Activated naive CD4-positive, alpha-beta T cell treated with anti-CD3 and anti-CD28 coated beads for 36 hours (primary cell): Measurements from ENCODE around the gene WNK2. TPM values are rescaled to one million over a fixed set of nuclear protein-coding genes. Genes with fewer than 3 reads are reported as not detected.

Experiments
- CTCF ChIA-PET: fragments of 350-600 bp; sonication (Branson Sonifier 250); formaldehyde crosslinking; loops from one replicate; lab custom pipeline; 2021; ENCODE audit warnings: antibody characterized with exemption; lab: Charles Lee
- DNase-seq: peaks from one replicate; pipeline ENCODE4 v3.0.0-alpha.2; 2020
- H3K27ac Mint-ChIP-seq: one replicate; pipeline ENCODE4 v1.8.0; 2021; ENCODE audit warnings: mild to moderate bottlenecking, mixed read lengths
- H3K27me3 Mint-ChIP-seq: one replicate; pipeline ENCODE4 v1.8.0; 2021; ENCODE audit warnings: low read depth, mixed read lengths
- H3K36me3 Mint-ChIP-seq: one replicate; pipeline ENCODE4 v1.8.0; 2021; ENCODE audit warnings: low read depth, mixed read lengths
- H3K4me1 Mint-ChIP-seq: one replicate; pipeline ENCODE4 v1.8.0; 2021; ENCODE audit warnings: low read depth, mixed read lengths
- H3K4me3 Mint-ChIP-seq: one replicate; pipeline ENCODE4 v1.8.0; 2021; ENCODE audit warnings: mild to moderate bottlenecking, moderate library complexity, mixed read lengths
- H3K9me3 Mint-ChIP-seq: one replicate; pipeline ENCODE4 v1.8.0; 2021; ENCODE audit warnings: mixed read lengths
- intact Hi-C: fragments of 100-400 bp; cut with micrococcal nuclease; formaldehyde crosslinking; loops from one replicate; pipeline ENCODE4 v1.15.1; 2023
- total RNA-seq, 2 experiments: library from RNA; stranded (reverse); gene quantifications; one replicate each; pipeline ENCODE4 v1.2.3, GENCODE V29; 2021

WNK2 gene
- total RNA-seq, 2 experiments from 2014 or later = 5.2 to 5.8 TPM

- CTCF ChIA-PET = no interaction called here
- intact Hi-C loops = no loop called here
- H3K4me1 Mint-ChIP-seq = no peaks in the 10 kb centered on the region
- no peaks in the 10 kb centered on the region for H3K27me3 Mint-ChIP-seq
- no peaks in the 10 kb centered on the region for H3K9me3 Mint-ChIP-seq
- no peaks in the 10 kb centered on the region for H3K36me3 Mint-ChIP-seq
- H3K4me3 Mint-ChIP-seq = no peak overlapping the region
- DNase-seq = peak; percentile 2
- no peak overlapping the region for H3K27ac Mint-ChIP-seq
Measured at GRCh38 chr9:93259490-93260262, 75.7 kb downstream of the WNK2 start.

GRCh38 chr9:93260263-93261066 lies 76.5 kb downstream of the WNK2 start:
- H3K36me3 Mint-ChIP-seq = no peaks in the 10 kb centered on the region
- no peaks in the 10 kb centered on the region for H3K27me3 Mint-ChIP-seq
- intact Hi-C loops = no loop called here
- H3K9me3 Mint-ChIP-seq = no peaks in the 10 kb centered on the region
- H3K4me1 Mint-ChIP-seq = no peaks in the 10 kb centered on the region
- no peak for DNase-seq
- H3K4me3 Mint-ChIP-seq = no peak overlapping the region
- H3K27ac Mint-ChIP-seq = no peak overlapping the region
- CTCF ChIA-PET = no interaction called here

- intact Hi-C loops = no loop called here
- Mint-ChIP-seq H3K4me1 (no peaks in the 10 kb centered on the region), H3K9me3 (no peaks in the 10 kb centered on the region), H3K4me3 (no peak overlapping the region), H3K36me3 (no peaks in the 10 kb centered on the region), H3K27me3 (no peaks in the 10 kb centered on the region), H3K27ac (no peak overlapping the region)
- no peak for DNase-seq
- CTCF ChIA-PET = no interaction called here
Measured at GRCh38 chr9:93261281-93261680, 77.3 kb downstream of the WNK2 start.

- Mint-ChIP-seq H3K27me3 (no peaks in the 10 kb centered on the region), H3K27ac (no peak overlapping the region), H3K9me3 (no peaks in the 10 kb centered on the region), H3K36me3 (no peaks in the 10 kb centered on the region), H3K4me1 (no peaks in the 10 kb centered on the region), H3K4me3 (no peak overlapping the region)
- intact Hi-C loops = no loop called here
- CTCF ChIA-PET = no interaction called here
- no peak for DNase-seq
Measured at GRCh38 chr9:93261735-93262523, 78.0 kb downstream of the WNK2 start.

GRCh38 chr9:93262537-93263310 lies 78.8 kb downstream of the WNK2 start:
- no peak overlapping the region for H3K4me3 Mint-ChIP-seq
- H3K27ac Mint-ChIP-seq = no peak overlapping the region

GRCh38 chr9:93263334-93264229 lies 79.6 kb downstream of the WNK2 start:
- Mint-ChIP-seq H3K4me1 (peaks cover 5% of the 10 kb centered on the region), H3K9me3 (no peaks in the 10 kb centered on the region), H3K27ac (no peak overlapping the region), H3K36me3 (no peaks in the 10 kb centered on the region), H3K4me3 (no peak overlapping the region), H3K27me3 (no peaks in the 10 kb centered on the region)
- CTCF ChIA-PET = no interaction called here
- intact Hi-C loops = no loop called here
- no peak for DNase-seq

More at GRCh38 chr9:93262537-93263310, 78.8 kb downstream of the WNK2 start:
- H3K27me3 Mint-ChIP-seq = no peaks in the 10 kb centered on the region
- CTCF ChIA-PET = no interaction called here
- no peaks in the 10 kb centered on the region for H3K9me3 Mint-ChIP-seq
- no peak for DNase-seq
- H3K36me3 Mint-ChIP-seq = no peaks in the 10 kb centered on the region
- intact Hi-C loops = no loop called here
- peaks cover 2% of the 10 kb centered on the region for H3K4me1 Mint-ChIP-seq

GRCh38 chr9:93264338-93265125 lies 80.6 kb downstream of the WNK2 start:
- intact Hi-C loops = no loop called here
- CTCF ChIA-PET = no interaction called here
- DNase-seq = no peak
- Mint-ChIP-seq H3K9me3 (no peaks in the 10 kb centered on the region), H3K4me3 (no peak overlapping the region), H3K27ac (no peak overlapping the region), H3K4me1 (peaks cover 13% of the 10 kb centered on the region), H3K27me3 (no peaks in the 10 kb centered on the region), H3K36me3 (no peaks in the 10 kb centered on the region)

- Mint-ChIP-seq H3K36me3 (no peaks in the 10 kb centered on the region), H3K27me3 (no peaks in the 10 kb centered on the region), H3K4me3 (no peak overlapping the region), H3K9me3 (no peaks in the 10 kb centered on the region), H3K27ac (no peak overlapping the region), H3K4me1 (peaks cover 13% of the 10 kb centered on the region)
- CTCF ChIA-PET = no interaction called here
- no peak for DNase-seq
- intact Hi-C loops = no loop called here
Measured at GRCh38 chr9:93265301-93265971, 81.5 kb downstream of the WNK2 start.

- Mint-ChIP-seq H3K36me3 (no peaks in the 10 kb centered on the region), H3K4me1 (peaks cover 13% of the 10 kb centered on the region), H3K9me3 (no peaks in the 10 kb centered on the region), H3K27me3 (no peaks in the 10 kb centered on the region), H3K27ac (no peak overlapping the region), H3K4me3 (no peak overlapping the region)
- DNase-seq = no peak
- CTCF ChIA-PET = interaction anchor here (0.7 kb wide), 1 partner anchor 10 kb away, joined by 3 read pairs; no protein-coding TSS in a partner anchor
- intact Hi-C loops = no loop called here
Measured at GRCh38 chr9:93265972-93266371, 82.0 kb downstream of the WNK2 start.

GRCh38 chr9:93266521-93267001 lies 82.6 kb downstream of the WNK2 start:
- Mint-ChIP-seq H3K9me3 (no peaks in the 10 kb centered on the region), H3K36me3 (no peaks in the 10 kb centered on the region), H3K4me1 (peaks cover 13% of the 10 kb centered on the region), H3K27me3 (no peaks in the 10 kb centered on the region), H3K27ac (no peak overlapping the region), H3K4me3 (no peak overlapping the region)
- CTCF ChIA-PET = interaction anchor here (0.7 kb wide), 1 partner anchor 10 kb away, joined by 3 read pairs; no protein-coding TSS in a partner anchor
- intact Hi-C loops = no loop called here
- DNase-seq = no peak
